Measurements from ENCODE around the gene HNRNPA1. TPM values are rescaled to one million over a fixed set of nuclear protein-coding genes. Genes with fewer than 3 reads are reported as not detected.
"Not testable (repeated sequence)": the region's sequence is repeated elsewhere in the genome, so short reads cannot be mapped to it uniquely, and the experiment has no call there.

HNRNPA1 gene
- total and polyA plus RNA-seq, 8 donors, result 652 to 4,346 (median 3,545) TPM

GRCh38 chr12:54279632-54280467 is 676 bp upstream of the HNRNPA1 start, which contains the start of gene CBX5:
CBX5 (minus strand) TSS chr12:54280122; CDS start chr12:54257650, 22,472 bp downstream.
- Histone ChIP-seq H3K27ac (peak within 1 kb of the TSS; percentile 94 to 95), H3K4me3 (peak within 1 kb of the TSS; percentile 53 to 90), H3K4me1 (peaks cover 44 to 64% of the 10 kb centered on the region in 2 donors), H3K9me3 (no peaks in the 10 kb centered on the region), H3K36me3 (peaks cover 13 to 34% of the 10 kb centered on the region in 2 donors), H3K27me3 (no peaks in the 10 kb centered on the region)
- ATAC-seq (peak; percentile 87), DNase-seq (peak; percentile 97 to 100 (median 99))
- TF ChIP-seq CTCF (IDR thresholded peaks at IDR 0.05), result no peak
- intact Hi-C loops (cut with DNase I), result loop anchor here in 1 of 2 donors (5.0 kb wide), 1 partner anchor 42 kb away; no protein-coding TSS in a partner anchor

GRCh38 chr12:54281261-54281638 is 724 bp downstream of the HNRNPA1 start:
- ATAC-seq, DNase-seq, H3K9me3 ChIP-seq, H3K27me3 ChIP-seq: not testable (repeated sequence)
- peaks cover 47 to 76% of the 10 kb centered on the region in 2 donors for H3K4me1 ChIP-seq
- peak overlapping the region; percentile 53 to 90 for H3K4me3 ChIP-seq
- intact Hi-C loops (cut with DNase I), result loop anchor here in 1 of 2 donors (5.0 kb wide), 1 partner anchor 41 kb away; no protein-coding TSS in a partner anchor
- H3K36me3 ChIP-seq, result peaks cover 13 to 48% of the 10 kb centered on the region in 2 donors
- H3K27ac ChIP-seq, result peak overlapping the region; percentile 94 to 95

- intact Hi-C loops (cut with DNase I), result loop anchor here in 1 of 2 donors (5.0 kb wide), 1 partner anchor 41 kb away; no protein-coding TSS in a partner anchor
Measured at GRCh38 chr12:54281694-54282093, 1.2 kb downstream of the HNRNPA1 start.

GRCh38 chr12:54282949-54283593 is 2.5 kb downstream of the HNRNPA1 start:
- H3K27ac ChIP-seq, result peak overlapping the region in 1 of 2 donors; percentile 5
- TF ChIP-seq CTCF (IDR thresholded peaks at IDR 0.05), result no peak
- ATAC-seq (no peak), DNase-seq (no peak)
- intact Hi-C loops (cut with DNase I), result loop anchor here in 1 of 2 donors (5.0 kb wide), 1 partner anchor 39 kb away; no protein-coding TSS in a partner anchor
- H3K36me3 ChIP-seq, result peaks cover 13 to 66% of the 10 kb centered on the region in 2 donors
- H3K4me3 ChIP-seq, result peak overlapping the region in 1 of 2 donors; percentile 90
- no peaks in the 10 kb centered on the region for H3K27me3 ChIP-seq
- H3K4me1 ChIP-seq, result peaks cover 38 to 76% of the 10 kb centered on the region in 2 donors
- no peaks in the 10 kb centered on the region for H3K9me3 ChIP-seq

More at GRCh38 chr12:54281694-54282093, 1.2 kb downstream of the HNRNPA1 start:
- peak overlapping the region; percentile 94 to 95 for H3K27ac ChIP-seq
- H3K27me3 ChIP-seq, H3K9me3 ChIP-seq, ATAC-seq, DNase-seq: not testable (repeated sequence)
- peak overlapping the region; percentile 53 to 90 for H3K4me3 ChIP-seq
- peaks cover 13 to 52% of the 10 kb centered on the region in 2 donors for H3K36me3 ChIP-seq
- peaks cover 47 to 76% of the 10 kb centered on the region in 2 donors for H3K4me1 ChIP-seq

GRCh38 chr12:54284070-54284780 is 3.7 kb downstream of the HNRNPA1 start:
- not testable (repeated sequence) for H3K27me3 ChIP-seq, DNase-seq, H3K27ac ChIP-seq, ATAC-seq, H3K9me3 ChIP-seq
- H3K36me3 ChIP-seq, result peaks cover 13 to 74% of the 10 kb centered on the region in 2 donors
- intact Hi-C loops (cut with DNase I), result loop anchor here in 1 of 2 donors (5.0 kb wide), 1 partner anchor 38 kb away; no protein-coding TSS in a partner anchor
- peak overlapping the region in 1 of 2 donors; percentile 90 for H3K4me3 ChIP-seq
- H3K4me1 ChIP-seq, result peaks cover 31 to 75% of the 10 kb centered on the region in 2 donors

All from left lung (tissue), 10 donors.